ENCODE results near the gene RMC1. TPM values are rescaled to one million over a fixed set of nuclear protein-coding genes. Genes with fewer than 3 reads are reported as not detected.

RMC1 gene
- total RNA-seq, 1 experiment from 2014 or later, result 38.4 TPM

DNA sequence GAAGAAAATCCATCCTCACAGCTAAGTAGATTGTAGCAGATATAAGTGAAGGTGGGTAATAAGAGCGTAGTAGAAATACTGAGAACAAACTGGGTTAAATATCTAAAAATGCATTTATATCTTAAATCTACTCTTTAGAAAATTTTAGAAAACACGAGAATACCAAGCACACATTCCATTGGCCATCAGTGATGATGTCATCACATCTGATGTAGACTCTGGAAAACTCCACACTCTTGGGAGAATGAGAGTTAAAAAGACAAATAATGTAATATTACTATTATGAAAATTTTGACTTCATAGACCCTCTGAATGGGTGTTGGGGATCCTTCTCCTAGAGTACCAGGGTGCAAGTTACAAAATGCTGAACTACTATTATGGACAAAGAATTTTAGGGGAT, 46.5 kb upstream of the RMC1 start:
- H3K9me2 ChIP-seq (ENCODE audit: insufficient read depth), result no peaks in the 10 kb centered on the region
- H3K4me3 ChIP-seq (replicated peaks in 1 of 2; ENCODE audit: low read depth in 1 of 2, low read length in 2 of 2), result no peak overlapping the region
- H3K27ac ChIP-seq (ENCODE audit: low read depth, low read length), result no peak overlapping the region
- H2AFZ ChIP-seq (ENCODE audit: low read depth, low read length, poor library complexity, severe bottlenecking), result no peak overlapping the region
- peaks cover 86% of the 10 kb centered on the region for H3K79me2 ChIP-seq (ENCODE audit: insufficient read depth, low read length)
- H3K4me1 ChIP-seq (ENCODE audit: control insufficient read depth in 1 of 2, insufficient read depth in 2 of 2, low read length in 2 of 2), result peaks cover 17 to 38% of the 10 kb centered on the region in 2 experiments
- H3K27me3 ChIP-seq (ENCODE audit: insufficient read depth, low read length), result no peaks in the 10 kb centered on the region
- CTCF ChIA-PET, result no interaction called here
- intact Hi-C loops (cut with micrococcal nuclease), result no loop called here
- RAD21 ChIA-PET (ENCODE audit: low non-redundant PET in 1 of 2, low total read pairs in 2 of 2, uncharacterized antibody in 2 of 2, unreplicated experiment in 2 of 2), result no interaction called here
- H3K36me3 ChIP-seq (ENCODE audit: control insufficient read depth in 1 of 2, insufficient read depth in 2 of 2, low read length in 2 of 2), result peaks cover 2 to 3% of the 10 kb centered on the region in 2 experiments; a peak in 3 of 4 replicates
- no peak for DNase-seq (ENCODE audit: low read depth, low spot score)
- peaks cover 14% of the 10 kb centered on the region; the same call in 1 of the 2 replicates for H4K20me1 ChIP-seq (ENCODE audit: insufficient read depth)
- no peak overlapping the region for H3K4me2 ChIP-seq (ENCODE audit: low read length)
- POLR2A ChIA-PET, result no interaction called here
- no TSS peak for BruUV-seq (replicated peaks)
- H3K9me3 ChIP-seq (ENCODE audit: control insufficient read depth in 1 of 2, insufficient read depth in 1 of 2, low read depth in 1 of 2, low read length in 2 of 2), result no peaks in the 10 kb centered on the region
- no peak for TF ChIP-seq ELF1 (IDR thresholded peaks at IDR 0.05; ENCODE audit: borderline replicate concordance, low read depth)
- no peak for TF ChIP-seq YY1 (IDR thresholded peaks at IDR 0.05; ENCODE audit: extremely low read depth, insufficient replicate concordance, low read depth, low read length)
- no peak for TF ChIP-seq CTCF (IDR thresholded peaks at IDR 0.05 in 2 of 3, conservative IDR thresholded peaks at IDR 0.05 in 1 of 3; ENCODE audit: borderline replicate concordance in 1 of 3, insufficient read depth in 1 of 3, low read depth in 2 of 3, low read length in 2 of 3)
- no peak for TF ChIP-seq ZFX (IDR thresholded peaks at IDR 0.05)
- TF ChIP-seq, protein P1, sequence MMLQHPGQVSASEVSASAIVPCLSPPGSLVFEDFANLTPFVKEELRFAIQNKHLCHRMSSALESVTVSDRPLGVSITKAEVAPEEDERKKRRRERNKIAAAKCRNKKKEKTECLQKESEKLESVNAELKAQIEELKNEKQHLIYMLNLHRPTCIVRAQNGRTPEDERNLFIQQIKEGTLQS (IDR thresholded peaks at IDR 0.05), result no peak
- TF ChIP-seq, protein P2, sequence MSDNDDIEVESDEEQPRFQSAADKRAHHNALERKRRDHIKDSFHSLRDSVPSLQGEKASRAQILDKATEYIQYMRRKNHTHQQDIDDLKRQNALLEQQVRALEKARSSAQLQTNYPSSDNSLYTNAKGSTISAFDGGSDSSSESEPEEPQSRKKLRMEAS (IDR thresholded peaks at IDR 0.05), result no peak
- no peak for TF ChIP-seq ZNF274 (IDR thresholded peaks at IDR 0.05; ENCODE audit: low read depth, low read length)
- no peak for ATAC-seq
- no peak overlapping the region for H3K9ac ChIP-seq (ENCODE audit: low read length)

Measured in HCT116 (cell line).